HEK293T (cell line): ENCODE results near the gene CIBAR2.

Source experiments
- BHLHE40 ChIP-seq: fragments of 450-650 bp; IDR thresholded peaks from 2 replicates; pipeline ENCODE4 v1.6.1; 2016; ENCODE audit warnings: mild to moderate bottlenecking, moderate library complexity, borderline replicate concordance
- FOXA1 ChIP-seq: fragments of 450-650 bp; IDR thresholded peaks from 2 replicates; pipeline ENCODE4 v1.6.1; 2016; ENCODE audit warnings: mild to moderate bottlenecking
- FOXM1 ChIP-seq: fragments of 450-650 bp; IDR thresholded peaks from 2 replicates; pipeline ENCODE4 v1.6.1; 2017; ENCODE audit warnings: mild to moderate bottlenecking, borderline replicate concordance
- HDGF ChIP-seq: fragments of 450-650 bp; IDR thresholded peaks from 2 replicates; pipeline ENCODE4 v1.6.1; 2017; ENCODE audit warnings: antibody characterized with exemption, borderline replicate concordance
- L3MBTL2 ChIP-seq: fragments of 450-650 bp; conservative IDR thresholded peaks from 2 replicates; pipeline ENCODE4 v1.6.1; 2016; ENCODE audit warnings: mild to moderate bottlenecking
- PKNOX1 ChIP-seq: fragments of 450-650 bp; IDR thresholded peaks from 2 replicates; pipeline ENCODE4 v1.6.1; 2016
- SP1 ChIP-seq: fragments of 450-650 bp; IDR thresholded peaks from 2 replicates; pipeline ENCODE4 v1.6.1; 2017

- TF ChIP-seq SP1 (no peak), L3MBTL2 (no peak), BHLHE40 (no peak), PKNOX1 (no peak), HDGF (no peak), FOXM1 (no peak), FOXA1 (no peak)
Measured at GRCh38 chr16:85090873-85091521, 21.3 kb downstream of the CIBAR2 start.
